ENCODE data around the gene CCDC9.
"Not testable (repeated sequence)": the region's sequence is repeated elsewhere in the genome, so short reads cannot be mapped to it uniquely, and the experiment has no call there.

The CCDC9 gene

DNA sequence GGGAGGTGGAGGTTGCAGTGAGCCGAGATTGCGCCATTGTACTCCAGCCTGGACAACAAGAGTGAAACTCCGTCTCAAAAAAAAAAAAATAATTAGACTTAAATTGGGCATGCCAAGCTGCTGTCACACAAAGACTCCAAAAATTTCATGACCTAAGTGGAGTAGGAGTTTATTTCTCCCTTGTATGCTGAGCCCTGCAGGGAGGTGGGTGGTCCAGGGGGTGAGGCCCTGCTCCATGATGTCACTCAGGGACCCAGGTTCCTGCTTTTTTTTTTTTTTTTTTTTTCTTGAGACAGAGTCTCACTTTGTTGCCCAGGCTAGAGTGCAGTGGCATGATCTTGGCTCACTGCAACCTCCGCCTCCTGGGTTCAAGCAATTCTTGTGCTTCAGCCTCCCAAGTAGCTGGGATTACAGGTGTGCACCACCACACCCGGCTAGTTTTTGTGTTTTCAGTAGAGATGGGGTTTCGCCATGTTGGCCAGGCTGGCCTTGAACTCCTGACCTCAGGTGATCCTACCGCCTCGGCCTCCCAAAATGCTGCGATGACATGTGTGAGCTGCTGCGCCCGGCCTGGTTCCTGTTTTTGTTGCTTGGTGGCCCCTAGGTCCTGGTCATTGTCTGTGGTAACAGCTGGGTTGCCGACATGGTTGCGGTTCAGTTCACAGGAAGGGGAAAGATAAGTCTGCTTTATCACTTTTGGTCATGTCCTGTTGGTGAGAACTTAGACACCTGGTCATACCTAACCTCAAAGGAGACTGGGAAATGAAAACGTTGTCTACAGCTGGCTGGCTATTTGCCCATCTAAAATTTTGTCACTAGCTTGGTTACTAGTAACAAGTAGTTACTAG, 5.8 kb downstream of the CCDC9 start:
- Mint-ChIP-seq H3K36me3 (peaks cover 38% of the 10 kb centered on the region), H3K4me1 (peaks cover 30% of the 10 kb centered on the region), H3K27ac (peak overlapping the region; percentile 86)
- H3K27me3 Mint-ChIP-seq, H3K9me3 Mint-ChIP-seq, H3K4me3 Mint-ChIP-seq: not testable (repeated sequence)
- peak; percentile 92 for ATAC-seq (ENCODE audit: low read depth)
- DNase-seq (ENCODE audit: low spot score in 2 of 2) = peak in 1 of 2 donors; percentile 60

DNA sequence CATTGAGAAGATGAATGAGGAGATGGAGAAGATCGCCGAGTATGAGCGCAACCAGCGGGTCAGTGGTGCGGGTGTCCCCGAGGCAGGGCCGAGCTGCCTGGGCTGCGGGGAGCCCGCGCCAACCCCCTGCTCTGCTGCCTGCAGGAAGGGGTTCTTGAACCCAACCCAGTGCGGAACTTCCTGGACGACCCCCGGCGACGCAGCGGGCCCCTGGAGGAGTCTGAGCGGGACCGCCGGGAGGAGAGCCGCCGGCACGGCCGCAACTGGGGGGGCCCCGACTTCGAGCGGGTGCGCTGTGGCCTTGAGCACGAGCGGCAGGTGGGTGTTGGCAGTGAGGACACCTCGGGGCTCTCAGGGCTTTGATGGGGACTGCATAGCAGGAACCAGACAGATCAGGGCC, 8.3 kb downstream of the CCDC9 start:
- peaks cover 27% of the 10 kb centered on the region for H3K36me3 Mint-ChIP-seq
- ATAC-seq (ENCODE audit: low read depth) (no peak), DNase-seq (ENCODE audit: low spot score in 2 of 2) (no peak)
- no peak overlapping the region for H3K4me3 Mint-ChIP-seq
- H3K4me1 Mint-ChIP-seq = peaks cover 12% of the 10 kb centered on the region
- no peak overlapping the region for H3K27ac Mint-ChIP-seq
- H3K27me3 Mint-ChIP-seq = no peaks in the 10 kb centered on the region
- no peaks in the 10 kb centered on the region for H3K9me3 Mint-ChIP-seq

DNA sequence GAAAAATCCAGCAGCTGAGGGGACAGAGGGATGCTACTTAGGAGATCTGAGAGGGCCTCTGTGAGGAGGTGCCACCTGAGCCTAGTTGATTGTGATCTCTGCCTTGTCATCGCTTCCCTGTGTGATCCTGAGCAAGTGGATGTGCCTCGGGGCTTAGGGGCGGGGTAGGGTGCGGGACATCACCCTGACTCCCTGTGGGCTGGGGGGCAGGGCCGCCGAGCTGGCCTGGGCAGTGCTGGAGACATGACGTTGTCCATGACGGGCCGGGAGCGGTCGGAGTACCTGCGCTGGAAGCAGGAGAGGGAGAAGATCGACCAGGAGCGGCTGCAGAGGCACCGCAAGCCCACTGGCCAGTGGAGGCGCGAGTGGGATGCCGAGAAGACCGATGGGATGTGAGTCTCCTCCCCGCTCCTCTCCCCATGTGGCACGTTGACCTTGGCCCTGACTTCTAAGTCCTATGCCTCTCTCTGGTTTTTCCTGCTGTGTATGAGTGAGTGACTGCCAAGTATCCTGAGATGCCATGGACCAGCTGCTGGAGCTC, 10.1 kb downstream of the CCDC9 start:
- no peak overlapping the region for H3K4me3 Mint-ChIP-seq
- DNase-seq (ENCODE audit: low spot score in 2 of 2) (no peak), ATAC-seq (ENCODE audit: low read depth) (no peak)
- peaks cover 27% of the 10 kb centered on the region for H3K36me3 Mint-ChIP-seq
- H3K4me1 Mint-ChIP-seq = peaks cover 4% of the 10 kb centered on the region
- no peak overlapping the region for H3K27ac Mint-ChIP-seq
- no peaks in the 10 kb centered on the region for H3K9me3 Mint-ChIP-seq
- no peaks in the 10 kb centered on the region for H3K27me3 Mint-ChIP-seq

DNA sequence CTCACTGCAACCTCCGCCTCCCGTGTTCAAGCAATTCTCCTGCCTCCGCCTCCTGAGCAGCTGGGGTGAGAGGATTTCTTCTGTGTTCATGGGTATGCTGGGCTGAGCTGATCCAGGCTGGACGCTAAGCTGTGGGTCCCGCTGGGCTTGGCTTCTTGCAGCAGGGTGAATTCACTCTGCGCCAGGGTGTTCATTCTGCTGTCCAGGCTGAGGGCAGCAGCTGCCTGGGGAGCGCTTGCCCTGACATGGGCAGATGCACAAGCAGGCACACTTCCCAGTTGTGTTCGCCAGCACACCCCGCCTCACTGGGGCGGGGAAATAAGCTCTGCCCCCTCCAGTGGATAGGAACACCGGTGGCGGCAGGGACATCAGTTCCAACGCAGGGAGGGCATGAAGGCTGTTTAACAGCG, 11.0 kb downstream of the CCDC9 start:
- ATAC-seq (ENCODE audit: low read depth) = no peak
- Mint-ChIP-seq H3K27me3 (no peaks in the 10 kb centered on the region), H3K4me1 (peaks cover 6% of the 10 kb centered on the region), H3K36me3 (peaks cover 26% of the 10 kb centered on the region), H3K4me3 (no peak overlapping the region), H3K9me3 (no peaks in the 10 kb centered on the region), H3K27ac (no peak overlapping the region)
- DNase-seq (ENCODE audit: low spot score in 2 of 2) = no peak

DNA sequence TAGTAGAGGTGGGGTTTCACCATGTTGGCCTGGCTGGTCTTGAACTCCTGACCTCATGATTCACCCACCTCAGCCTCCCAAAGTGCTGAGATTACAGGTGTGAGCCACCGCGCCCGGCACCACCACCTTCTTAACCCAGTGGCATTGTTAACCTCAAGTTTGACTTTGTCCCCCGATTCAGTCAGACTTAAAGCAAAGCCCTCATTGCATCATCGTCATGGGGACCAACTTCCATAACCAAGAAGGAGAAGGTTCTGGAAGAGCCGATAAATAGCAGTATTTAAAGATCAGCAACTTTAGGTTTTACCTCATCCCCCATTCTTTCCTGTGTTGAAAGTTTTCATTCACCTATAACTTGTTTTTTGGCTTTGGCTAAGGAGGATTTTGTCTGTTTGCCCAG, 11.7 kb downstream of the CCDC9 start:
- no peak for DNase-seq (ENCODE audit: low spot score in 2 of 2)
- peaks cover 25% of the 10 kb centered on the region for H3K36me3 Mint-ChIP-seq
- H3K4me3 Mint-ChIP-seq = no peak overlapping the region
- H3K9me3 Mint-ChIP-seq = no peaks in the 10 kb centered on the region
- no peak overlapping the region for H3K27ac Mint-ChIP-seq
- no peak for ATAC-seq (ENCODE audit: low read depth)
- H3K27me3 Mint-ChIP-seq = no peaks in the 10 kb centered on the region
- H3K4me1 Mint-ChIP-seq = peaks cover 10% of the 10 kb centered on the region

DNA sequence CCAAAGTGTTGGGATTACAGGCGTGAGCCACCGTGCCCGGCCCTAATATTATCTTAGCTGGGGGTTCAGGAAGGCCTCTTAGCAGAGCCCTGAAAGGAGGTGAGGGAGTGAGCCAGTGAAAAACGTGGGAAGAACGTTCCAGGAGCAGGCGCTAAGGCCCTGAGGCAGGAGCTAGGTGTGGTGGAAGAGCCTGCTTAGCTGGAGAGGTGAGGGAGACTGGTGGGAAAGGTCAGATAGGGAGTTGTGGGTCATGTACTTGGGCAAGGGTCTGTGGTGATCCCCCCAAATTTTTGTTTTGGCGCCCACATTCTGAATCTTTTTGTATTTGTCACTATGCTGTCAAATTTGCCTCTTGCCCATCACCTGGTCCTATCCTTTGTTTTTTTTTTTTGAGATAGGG, 13.3 kb downstream of the CCDC9 start:
- no peak overlapping the region for H3K4me3 Mint-ChIP-seq
- ATAC-seq (ENCODE audit: low read depth) (no peak), DNase-seq (ENCODE audit: low spot score in 2 of 2) (no peak)
- H3K36me3 Mint-ChIP-seq = peaks cover 20% of the 10 kb centered on the region
- H3K27me3 Mint-ChIP-seq = no peaks in the 10 kb centered on the region
- no peak overlapping the region for H3K27ac Mint-ChIP-seq
- H3K9me3 Mint-ChIP-seq = no peaks in the 10 kb centered on the region
- H3K4me1 Mint-ChIP-seq = peaks cover 10% of the 10 kb centered on the region

DNA sequence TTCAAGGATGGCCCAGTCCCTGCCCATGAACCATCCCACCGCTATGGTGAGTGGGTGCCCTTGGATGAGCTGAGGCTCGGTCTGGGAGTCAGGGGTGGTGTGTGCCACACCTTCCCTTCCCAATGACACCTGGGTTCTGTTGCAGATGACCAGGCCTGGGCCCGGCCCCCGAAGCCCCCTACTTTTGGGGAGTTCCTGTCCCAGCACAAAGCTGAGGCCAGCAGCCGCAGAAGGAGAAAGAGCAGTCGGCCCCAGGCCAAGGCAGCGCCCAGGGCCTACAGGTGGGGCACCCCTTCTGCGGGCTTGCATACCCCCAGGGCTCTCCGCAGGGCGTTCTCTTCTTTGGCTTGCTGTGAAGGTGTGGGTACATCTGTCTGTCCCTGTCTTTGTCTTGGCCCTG, 14.1 kb downstream of the CCDC9 start:
- H3K4me1 Mint-ChIP-seq = peaks cover 13% of the 10 kb centered on the region
- peaks cover 18% of the 10 kb centered on the region for H3K36me3 Mint-ChIP-seq
- no peak for ATAC-seq (ENCODE audit: low read depth)
- H3K4me3 Mint-ChIP-seq = no peak overlapping the region
- no peaks in the 10 kb centered on the region for H3K27me3 Mint-ChIP-seq
- no peaks in the 10 kb centered on the region for H3K9me3 Mint-ChIP-seq
- DNase-seq (ENCODE audit: low spot score in 2 of 2) = no peak
- no peak overlapping the region for H3K27ac Mint-ChIP-seq

DNA sequence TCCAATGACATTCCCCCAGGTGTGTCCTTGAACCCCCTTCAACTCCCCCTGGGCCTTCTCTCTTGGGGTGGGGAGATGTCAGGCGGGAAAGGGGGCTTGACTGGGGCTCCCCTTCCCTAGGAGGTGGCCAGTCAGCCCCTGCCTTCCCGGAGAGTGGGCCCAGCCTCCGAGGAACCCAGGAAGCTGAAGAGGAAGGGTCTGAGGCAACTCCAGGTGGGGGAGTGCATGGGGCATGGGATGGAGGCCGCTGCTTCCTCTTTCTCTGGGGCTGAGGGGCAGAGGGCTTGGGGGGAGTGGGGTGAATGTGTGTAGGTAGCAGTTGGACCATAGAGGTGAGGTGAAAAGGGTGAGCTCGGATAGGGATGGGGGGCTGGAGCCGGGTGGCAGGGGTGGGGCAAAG, 15.6 kb downstream of the CCDC9 start:
- Mint-ChIP-seq H3K27ac (no peak overlapping the region), H3K4me1 (peaks cover 19% of the 10 kb centered on the region), H3K36me3 (peaks cover 16% of the 10 kb centered on the region), H3K4me3 (peak overlapping the region; percentile 99), H3K27me3 (no peaks in the 10 kb centered on the region), H3K9me3 (no peaks in the 10 kb centered on the region)
- no peak for DNase-seq (ENCODE audit: low spot score in 2 of 2)
- no peak for ATAC-seq (ENCODE audit: low read depth)

DNA sequence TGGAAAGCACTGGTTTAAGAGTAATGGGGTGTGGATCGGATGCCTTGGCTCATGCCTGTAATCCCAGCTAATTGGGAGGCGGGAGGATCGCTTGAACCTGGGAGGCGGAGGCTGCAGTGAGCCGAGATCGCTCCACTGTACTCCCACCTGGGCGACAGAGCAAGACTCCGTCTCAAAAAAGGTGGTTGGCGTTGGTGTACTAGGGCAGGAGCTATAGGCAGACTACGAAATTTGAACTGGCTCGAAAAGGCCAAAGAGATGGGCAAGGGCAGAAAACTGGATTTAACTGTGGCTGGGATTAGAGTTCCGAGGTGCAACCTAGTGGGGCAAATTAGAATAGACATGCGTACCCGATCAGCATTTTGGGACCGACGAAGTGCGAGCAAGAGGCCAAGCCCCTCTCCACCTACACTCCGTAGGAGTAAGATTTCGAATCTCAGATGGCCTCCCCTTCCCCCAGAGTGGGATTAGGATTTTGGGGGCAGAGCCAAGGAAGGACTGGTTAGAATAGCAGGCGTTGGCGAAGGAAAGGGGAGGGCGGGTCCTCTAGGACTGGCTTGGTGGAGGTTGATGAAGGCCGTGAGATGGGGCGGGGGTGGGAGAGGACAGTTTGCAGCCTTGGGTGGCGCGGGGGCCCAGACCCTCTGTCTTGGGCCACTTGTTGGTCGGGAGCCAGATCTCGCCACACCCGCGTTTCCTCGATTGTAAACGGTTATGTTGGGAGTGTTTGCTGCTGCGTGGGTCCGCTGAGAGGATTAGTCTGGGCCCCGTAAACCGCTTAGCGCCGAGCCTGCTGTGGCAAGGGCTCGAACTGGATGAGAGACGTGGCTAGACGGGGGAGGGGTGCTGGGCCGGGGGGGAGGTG, 16.4 kb downstream of the CCDC9 start:
- peak overlapping the region; percentile 99 for H3K4me3 Mint-ChIP-seq

DNA sequence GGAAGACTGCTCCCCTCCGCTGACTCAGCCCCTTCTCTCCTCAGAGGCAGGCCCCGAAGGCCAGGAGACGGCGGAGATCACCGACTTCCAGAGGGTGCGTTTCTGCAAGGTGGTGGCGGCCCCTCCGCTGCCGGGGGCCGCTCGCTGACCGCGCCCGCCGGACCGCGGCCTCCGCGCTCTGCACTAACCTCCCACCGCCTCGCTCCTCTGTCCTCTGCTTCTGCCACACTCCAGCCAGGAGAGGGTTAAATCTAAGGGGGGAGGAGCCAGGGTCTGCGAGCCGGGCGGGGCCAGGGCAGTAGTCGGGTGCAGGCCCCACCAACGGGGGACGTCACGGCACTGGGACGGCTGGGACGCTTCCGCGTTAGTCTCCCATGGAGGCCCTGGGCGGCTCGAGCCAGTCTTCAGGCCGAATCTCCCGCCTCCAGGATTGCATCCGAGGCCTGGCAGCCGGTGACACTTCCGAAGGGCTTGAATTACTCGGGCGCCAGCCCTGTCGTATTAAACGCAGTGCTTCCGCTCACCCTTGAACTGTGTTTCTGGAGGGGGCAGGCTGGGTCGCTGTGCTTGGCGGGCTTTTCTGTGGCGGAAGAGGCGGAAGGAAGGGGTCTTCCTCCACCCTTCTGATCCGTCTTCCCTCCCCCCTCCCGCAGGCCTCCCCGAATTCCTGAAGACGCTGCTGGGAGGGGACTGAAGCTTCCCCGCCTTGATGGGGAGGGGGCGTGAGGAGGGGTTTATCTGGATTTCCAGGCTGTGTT, 17.2 kb downstream of the CCDC9 start:
- no peaks in the 10 kb centered on the region for H3K9me3 Mint-ChIP-seq
- DNase-seq (ENCODE audit: low spot score in 2 of 2) (peak; percentile 87 to 88), ATAC-seq (ENCODE audit: low read depth) (peak; percentile 60)
- H3K4me1 Mint-ChIP-seq = peaks cover 22% of the 10 kb centered on the region
- H3K27me3 Mint-ChIP-seq = no peaks in the 10 kb centered on the region
- H3K36me3 Mint-ChIP-seq = peaks cover 16% of the 10 kb centered on the region
- H3K4me3 Mint-ChIP-seq = peak overlapping the region; percentile 99
- peak overlapping the region; percentile 99 for H3K27ac Mint-ChIP-seq

More for the DNA sequence above, 16.4 kb downstream of the CCDC9 start:
- H3K27me3 Mint-ChIP-seq = no peaks in the 10 kb centered on the region
- peaks cover 19% of the 10 kb centered on the region for H3K4me1 Mint-ChIP-seq
- ATAC-seq (ENCODE audit: low read depth) (no peak), DNase-seq (ENCODE audit: low spot score in 2 of 2) (no peak)
- peaks cover 16% of the 10 kb centered on the region for H3K36me3 Mint-ChIP-seq
- no peaks in the 10 kb centered on the region for H3K9me3 Mint-ChIP-seq
- peak overlapping the region; percentile 99 for H3K27ac Mint-ChIP-seq

DNA sequence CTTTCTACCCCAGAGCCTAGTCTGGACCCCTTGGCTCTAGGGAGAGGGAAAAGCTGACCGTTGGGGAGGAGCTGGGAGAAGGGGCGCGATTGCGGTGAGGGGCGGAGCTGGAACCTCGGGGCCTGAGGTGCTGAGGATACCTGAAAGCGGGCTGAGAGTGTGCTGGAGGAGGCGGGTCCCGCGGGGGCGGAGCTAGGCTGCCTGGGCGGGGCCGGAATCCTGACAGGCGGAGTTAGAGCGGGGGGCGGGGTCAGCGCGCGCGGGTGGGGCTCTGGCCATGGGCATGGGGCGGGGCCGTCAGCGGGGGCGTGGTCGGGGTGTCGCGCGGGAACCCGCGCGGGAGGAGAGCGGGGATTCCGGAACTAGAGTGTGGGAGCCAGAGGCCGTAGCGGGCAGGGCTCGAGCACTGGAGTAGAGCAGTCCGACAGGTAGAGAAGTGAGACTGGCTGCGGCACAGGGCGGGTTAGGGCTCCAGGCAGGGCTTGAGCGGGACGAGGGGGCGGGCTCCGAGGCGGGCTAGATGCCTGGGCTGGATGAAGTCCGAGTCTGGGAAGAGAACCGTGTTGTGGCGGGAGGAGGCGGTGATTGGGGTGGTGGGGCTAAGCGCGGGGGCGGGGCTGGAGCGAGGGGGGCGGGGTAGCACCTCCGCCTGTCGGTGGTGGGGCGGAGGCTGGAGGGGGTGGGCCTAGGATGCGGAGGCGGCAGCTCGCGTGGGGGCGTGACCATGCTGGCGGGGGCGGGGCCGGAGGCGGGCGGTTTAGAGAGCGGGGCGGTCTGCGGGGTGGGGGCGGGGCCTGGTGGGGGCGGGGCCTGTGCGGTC, 18.0 kb downstream of the CCDC9 start, which contains the start of gene INAFM1:
Gene INAFM1 (plus strand): TSS at position 815 of the 820 bp plus-strand sequence. CDS start 35 bp downstream, outside the sequence.
- Mint-ChIP-seq H3K4me1 (peaks cover 22% of the 10 kb centered on the region), H3K27ac (peak within 1 kb of the TSS; percentile 99), H3K4me3 (peak within 1 kb of the TSS; percentile 99), H3K36me3 (peaks cover 13% of the 10 kb centered on the region), H3K9me3 (no peaks in the 10 kb centered on the region), H3K27me3 (no peaks in the 10 kb centered on the region)
- peak; percentile 100 for DNase-seq (ENCODE audit: low spot score in 2 of 2)
- ATAC-seq (ENCODE audit: low read depth) = peak; percentile 69

DNA sequence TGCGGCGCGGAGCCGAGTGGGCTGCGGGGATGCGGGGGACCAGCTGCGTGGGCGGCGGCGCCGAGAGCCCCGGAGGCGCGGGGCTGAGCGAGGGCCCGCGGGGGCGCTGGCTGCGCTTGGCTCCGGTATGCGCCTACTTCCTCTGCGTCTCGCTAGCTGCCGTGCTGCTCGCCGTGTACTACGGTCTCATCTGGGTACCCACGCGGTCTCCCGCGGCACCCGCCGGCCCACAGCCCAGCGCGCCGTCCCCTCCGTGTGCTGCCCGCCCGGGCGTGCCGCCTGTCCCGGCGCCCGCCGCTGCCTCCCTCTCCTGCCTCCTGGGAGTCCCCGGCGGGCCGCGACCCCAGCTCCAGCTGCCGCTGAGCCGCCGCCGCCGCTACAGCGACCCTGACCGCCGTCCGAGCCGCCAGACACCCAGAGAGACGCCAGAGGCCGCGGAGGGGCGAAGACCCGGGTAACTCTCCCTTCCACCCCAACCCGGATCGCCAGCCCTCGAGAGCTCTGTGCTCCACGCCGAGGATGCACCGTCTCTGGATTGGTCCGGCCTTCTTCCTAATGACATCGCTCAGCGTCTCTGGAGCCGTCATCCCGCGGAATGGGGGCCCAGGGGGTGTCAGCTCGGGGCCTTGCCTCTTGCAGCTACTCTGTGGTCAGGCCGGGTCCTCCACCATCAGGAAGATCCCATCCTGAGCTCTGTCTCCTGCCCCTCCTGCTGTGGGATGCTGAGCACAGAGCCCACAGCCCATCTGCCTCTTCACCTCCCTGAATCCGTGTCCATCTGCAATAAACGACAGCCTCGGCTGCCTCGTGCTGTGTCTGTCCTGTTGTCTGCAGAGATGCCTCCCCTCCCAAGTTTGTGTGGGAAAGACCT, 18.8 kb downstream of the CCDC9 start:
- DNase-seq (ENCODE audit: low spot score in 2 of 2) (no peak), ATAC-seq (ENCODE audit: low read depth) (peak; percentile 30)
- peaks cover 22% of the 10 kb centered on the region for H3K4me1 Mint-ChIP-seq
- no peaks in the 10 kb centered on the region for H3K9me3 Mint-ChIP-seq
- peak overlapping the region; percentile 79 for H3K27ac Mint-ChIP-seq
- H3K4me3 Mint-ChIP-seq = peak overlapping the region; percentile 82
- H3K36me3 Mint-ChIP-seq = peaks cover 10% of the 10 kb centered on the region
- H3K27me3 Mint-ChIP-seq = no peaks in the 10 kb centered on the region

Measured in memory B cell (primary cell).